HEK293T (cell line): ENCODE data around the gene NARS2.

Source experiments
- ARNT ChIP-seq: fragments of 450-650 bp; IDR thresholded peaks from 2 replicates; pipeline ENCODE4 v1.6.1; 2017; ENCODE audit warnings: mild to moderate bottlenecking
- BHLHE40 ChIP-seq: fragments of 450-650 bp; IDR thresholded peaks from 2 replicates; pipeline ENCODE4 v1.6.1; 2016; ENCODE audit warnings: mild to moderate bottlenecking, moderate library complexity, borderline replicate concordance
- CTBP1 ChIP-seq: fragments of 450-650 bp; IDR thresholded peaks from 2 replicates; pipeline ENCODE4 v1.6.1; 2016; ENCODE audit warnings: borderline replicate concordance
- ELF4 ChIP-seq: fragments of 450-650 bp; IDR thresholded peaks from 2 replicates; pipeline ENCODE4 v1.6.1; 2017; ENCODE audit warnings: antibody characterized with exemption
- FOXA1 ChIP-seq: fragments of 450-650 bp; IDR thresholded peaks from 2 replicates; pipeline ENCODE4 v1.6.1; 2016; ENCODE audit warnings: mild to moderate bottlenecking
- FOXK2 ChIP-seq: fragments of 450-650 bp; IDR thresholded peaks from 2 replicates; pipeline ENCODE4 v1.6.1; 2016; ENCODE audit warnings: mild to moderate bottlenecking
- FOXM1 ChIP-seq: fragments of 450-650 bp; IDR thresholded peaks from 2 replicates; pipeline ENCODE4 v1.6.1; 2017; ENCODE audit warnings: mild to moderate bottlenecking, borderline replicate concordance
- HDGF ChIP-seq: fragments of 450-650 bp; IDR thresholded peaks from 2 replicates; pipeline ENCODE4 v1.6.1; 2017; ENCODE audit warnings: antibody characterized with exemption, borderline replicate concordance
- L3MBTL2 ChIP-seq: fragments of 450-650 bp; conservative IDR thresholded peaks from 2 replicates; pipeline ENCODE4 v1.6.1; 2016; ENCODE audit warnings: mild to moderate bottlenecking
- LEF1 ChIP-seq: fragments of 450-650 bp; IDR thresholded peaks from 2 replicates; pipeline ENCODE4 v1.6.1; 2017; ENCODE audit warnings: mild to moderate bottlenecking, borderline replicate concordance
- SP1 ChIP-seq: fragments of 450-650 bp; IDR thresholded peaks from 2 replicates; pipeline ENCODE4 v1.6.1; 2017
- SUZ12 ChIP-seq: fragments of 450-650 bp; IDR thresholded peaks from 2 replicates; pipeline ENCODE4 v1.6.1; 2016; ENCODE audit warnings: mild to moderate bottlenecking
- TARDBP ChIP-seq: fragments of 450-650 bp; IDR thresholded peaks from 2 replicates; pipeline ENCODE4 v1.6.1; 2016

GRCh38 chr11:78403781-78404180 is 170.9 kb downstream of the NARS2 start:
- TF ChIP-seq TARDBP = no peak
- no peak for TF ChIP-seq SUZ12
- no peak for TF ChIP-seq CTBP1
- TF ChIP-seq ARNT = no peak
- no peak for TF ChIP-seq HDGF
- TF ChIP-seq FOXM1 = no peak
- no peak for TF ChIP-seq FOXK2
- no peak for TF ChIP-seq BHLHE40
- TF ChIP-seq FOXA1 = no peak
- no peak for TF ChIP-seq ELF4
- no peak for TF ChIP-seq SP1
- no peak for TF ChIP-seq LEF1
- no peak for TF ChIP-seq L3MBTL2
